ENCODE data around the gene TMPRSS12.

Gene TMPRSS12

DNA sequence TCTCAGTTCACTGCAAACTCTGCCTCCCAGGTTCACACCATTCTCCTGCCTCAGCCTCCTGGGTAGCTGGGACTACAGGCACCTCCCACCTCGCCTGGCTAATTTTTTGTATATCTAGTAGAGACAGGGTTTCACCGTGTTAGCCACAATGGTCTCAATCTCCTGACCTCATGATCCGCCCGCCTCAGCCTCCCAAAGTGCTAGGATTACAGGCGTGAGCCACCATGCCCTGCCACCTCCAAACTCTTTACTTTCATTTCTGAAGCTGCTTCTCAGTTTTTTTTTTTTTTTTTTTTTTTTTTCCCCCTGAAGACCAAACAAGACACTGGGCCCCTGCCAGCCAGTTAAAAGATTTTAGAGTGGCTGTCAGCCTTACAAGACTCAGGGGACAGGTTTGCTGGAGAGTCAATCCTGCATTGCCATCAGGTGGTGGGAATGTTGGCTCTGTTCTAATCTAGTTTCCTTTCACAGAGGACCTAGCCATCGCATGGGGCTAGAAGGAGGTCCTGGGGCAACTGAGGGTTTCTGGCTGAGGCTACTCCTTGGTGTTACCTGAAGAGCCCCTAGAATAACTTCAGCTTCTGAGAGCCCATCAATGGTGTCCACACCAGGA is 72.3 kb downstream of the TMPRSS12 start:
- H3K27ac ChIP-seq (ENCODE audit: low read depth, low read length), result no peak overlapping the region
- no peak overlapping the region for H3K4me3 ChIP-seq (ENCODE audit: low read depth, low read length)
- H3K27me3 ChIP-seq (ENCODE audit: control insufficient read depth, insufficient read depth, low read length), result no peaks in the 10 kb centered on the region
- no peaks in the 10 kb centered on the region for H3K4me1 ChIP-seq (ENCODE audit: control insufficient read depth, insufficient read depth, low read length)
- H3K9me3 ChIP-seq (ENCODE audit: control insufficient read depth, insufficient read depth, low read depth, low read length), result peaks cover 67% of the 10 kb centered on the region
- H3K9ac ChIP-seq (ENCODE audit: low read length), result no peak overlapping the region
- H3K36me3 ChIP-seq (ENCODE audit: control insufficient read depth, insufficient read depth, low read length), result no peaks in the 10 kb centered on the region

DNA sequence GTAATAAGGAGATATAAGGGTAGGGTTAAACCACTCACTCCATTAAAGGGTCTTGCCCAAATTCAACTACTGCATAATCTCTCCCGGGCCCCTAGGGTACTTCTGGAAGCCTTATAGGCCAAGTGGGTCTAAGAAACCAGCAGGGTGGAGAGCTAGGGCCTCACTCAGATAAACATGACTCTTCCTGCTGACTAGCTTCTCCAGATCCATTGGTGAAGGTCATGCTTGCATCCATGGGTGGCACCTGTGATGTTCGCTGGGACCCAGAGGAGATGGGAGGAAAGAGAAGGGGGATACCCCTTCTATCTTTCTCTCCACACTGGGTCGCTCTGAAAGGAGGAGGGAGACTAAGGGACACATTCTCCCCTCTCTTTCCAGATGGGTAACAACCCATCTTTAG is 73.6 kb downstream of the TMPRSS12 start:
- no peak overlapping the region for H3K27ac ChIP-seq (ENCODE audit: low read depth, low read length)
- no peaks in the 10 kb centered on the region for H3K4me1 ChIP-seq (ENCODE audit: control insufficient read depth, insufficient read depth, low read length)
- peaks cover 63% of the 10 kb centered on the region for H3K9me3 ChIP-seq (ENCODE audit: control insufficient read depth, insufficient read depth, low read depth, low read length)
- no peaks in the 10 kb centered on the region for H3K27me3 ChIP-seq (ENCODE audit: control insufficient read depth, insufficient read depth, low read length)
- no peak overlapping the region for H3K9ac ChIP-seq (ENCODE audit: low read length)
- H3K4me3 ChIP-seq (ENCODE audit: low read depth, low read length), result no peak overlapping the region
- no peaks in the 10 kb centered on the region for H3K36me3 ChIP-seq (ENCODE audit: control insufficient read depth, insufficient read depth, low read length)

DNA sequence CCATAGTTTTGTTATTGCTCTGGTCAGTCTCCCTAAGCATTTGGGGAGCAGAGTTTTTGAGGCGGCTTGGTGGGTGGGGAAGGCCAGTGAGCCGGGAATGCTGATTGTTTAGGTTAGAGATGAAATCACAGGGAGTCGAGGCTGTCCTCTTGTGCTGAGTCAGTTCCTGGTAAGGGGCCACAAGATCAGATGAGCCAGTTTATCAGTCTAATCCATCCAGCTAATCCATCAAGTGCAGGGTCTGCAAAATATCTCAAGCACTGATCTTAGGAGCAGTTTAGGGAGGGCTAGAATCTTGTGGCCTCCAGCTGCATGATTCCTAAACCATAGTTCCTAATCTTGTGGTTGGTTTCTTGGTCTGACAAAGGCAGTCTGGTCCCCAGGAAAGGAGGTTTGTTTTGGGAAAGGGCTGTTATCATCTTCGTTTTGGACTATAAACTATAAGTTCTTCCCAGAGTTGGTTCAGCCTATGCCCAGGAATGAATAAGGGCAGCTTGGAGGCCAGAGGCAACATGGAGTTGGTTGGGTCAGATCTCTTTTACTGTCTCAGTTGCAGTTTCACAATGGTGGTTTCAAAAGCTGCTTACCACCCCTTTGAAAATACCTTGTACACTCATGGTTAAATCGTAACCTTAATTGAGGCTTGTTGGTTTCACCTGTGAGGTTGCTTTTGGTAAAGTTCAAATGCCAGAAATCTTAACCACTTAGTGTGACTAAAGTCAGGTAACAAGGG is 76.0 kb downstream of the TMPRSS12 start:
- no peak overlapping the region for H3K27ac ChIP-seq (ENCODE audit: low read depth, low read length)
- H3K9ac ChIP-seq (ENCODE audit: low read length), result no peak overlapping the region
- peaks cover 41% of the 10 kb centered on the region for H3K9me3 ChIP-seq (ENCODE audit: control insufficient read depth, insufficient read depth, low read depth, low read length)
- no peaks in the 10 kb centered on the region for H3K36me3 ChIP-seq (ENCODE audit: control insufficient read depth, insufficient read depth, low read length)
- H3K4me1 ChIP-seq (ENCODE audit: control insufficient read depth, insufficient read depth, low read length), result peaks cover 19% of the 10 kb centered on the region
- H3K4me3 ChIP-seq (ENCODE audit: low read depth, low read length), result no peak overlapping the region
- no peaks in the 10 kb centered on the region for H3K27me3 ChIP-seq (ENCODE audit: control insufficient read depth, insufficient read depth, low read length)

DNA sequence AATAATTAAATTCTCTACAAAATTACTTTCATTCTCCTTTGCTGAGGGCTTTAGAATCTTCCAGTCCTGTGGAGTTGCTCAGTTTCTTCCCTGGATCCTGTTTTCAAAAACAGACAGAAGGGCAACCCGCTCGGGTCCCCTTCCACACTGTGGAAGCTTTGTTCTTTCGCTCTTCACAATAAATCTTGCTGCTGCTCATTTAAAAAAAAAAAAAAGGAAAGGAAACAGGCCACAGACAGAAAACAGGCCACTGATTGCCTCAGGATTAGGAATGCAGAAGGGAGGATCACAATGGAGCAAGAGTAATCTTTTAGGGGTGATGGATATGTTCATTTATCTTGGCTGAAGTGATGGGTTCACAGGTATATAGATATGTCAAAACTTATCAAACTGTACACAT is 80.1 kb downstream of the TMPRSS12 start:
- H3K4me1 ChIP-seq (ENCODE audit: control insufficient read depth, insufficient read depth, low read length), result peaks cover 42% of the 10 kb centered on the region
- no peaks in the 10 kb centered on the region for H3K36me3 ChIP-seq (ENCODE audit: control insufficient read depth, insufficient read depth, low read length)
- no peak overlapping the region for H3K9ac ChIP-seq (ENCODE audit: low read length)
- H3K27me3 ChIP-seq (ENCODE audit: control insufficient read depth, insufficient read depth, low read length), result no peaks in the 10 kb centered on the region
- 0 out of 2 replicates have a peak, but pooled peaks cover 4% of the 10 kb centered on the region for H3K9me3 ChIP-seq (ENCODE audit: control insufficient read depth, insufficient read depth, low read depth, low read length)
- H3K27ac ChIP-seq (ENCODE audit: low read depth, low read length), result 0 out of 2 replicates have a peak overlapping the region, but pooled peaks have one; percentile 59
- H3K4me3 ChIP-seq (ENCODE audit: low read depth, low read length), result no peak overlapping the region

DNA sequence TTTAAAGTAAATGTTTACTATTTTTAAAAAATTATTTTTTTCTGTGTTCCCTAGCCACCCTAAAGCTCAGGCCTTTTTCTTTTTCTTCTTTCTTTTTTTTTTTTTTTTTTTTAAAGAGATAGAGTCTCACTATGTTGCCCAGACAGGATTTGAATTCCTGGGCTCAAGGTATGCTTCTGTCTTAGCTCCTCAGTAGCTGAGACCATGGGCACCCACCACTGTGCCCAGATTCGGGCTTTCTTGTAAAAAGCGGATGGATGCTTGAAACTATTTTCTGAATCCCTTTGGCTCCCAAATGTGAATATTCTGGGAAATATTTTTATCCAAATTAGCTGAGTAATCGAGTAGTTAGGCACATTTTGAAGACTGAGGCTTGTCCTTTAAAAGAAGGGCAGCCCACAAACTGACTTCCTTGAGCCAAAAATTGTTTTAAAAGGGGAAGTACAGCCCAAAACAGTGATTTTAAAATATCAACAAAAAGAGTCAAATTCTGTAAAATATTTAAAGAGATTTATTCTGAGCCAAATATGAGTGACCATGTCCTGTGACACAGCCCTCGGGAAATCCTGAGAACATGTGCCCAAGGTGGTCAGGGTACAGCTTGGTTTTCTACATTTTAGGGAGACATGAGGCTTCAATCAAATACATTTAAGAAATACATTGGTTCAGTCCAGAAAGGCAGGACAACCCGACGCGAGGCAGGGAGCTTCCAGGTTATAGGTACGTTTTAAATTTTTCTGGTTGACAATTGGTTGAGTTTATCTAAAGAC is 80.8 kb downstream of the TMPRSS12 start:
- Histone ChIP-seq H3K27ac (ENCODE audit: low read depth, low read length) (peak overlapping the region; percentile 70; the same call in 1 of the 2 replicates), H3K27me3 (ENCODE audit: control insufficient read depth, insufficient read depth, low read length) (no peaks in the 10 kb centered on the region), H3K4me1 (ENCODE audit: control insufficient read depth, insufficient read depth, low read length) (peaks cover 48% of the 10 kb centered on the region), H3K4me3 (ENCODE audit: low read depth, low read length) (peak overlapping the region; percentile 48), H3K36me3 (ENCODE audit: control insufficient read depth, insufficient read depth, low read length) (no peaks in the 10 kb centered on the region), H3K9me3 (ENCODE audit: control insufficient read depth, insufficient read depth, low read depth, low read length) (no peaks in the 10 kb centered on the region), H3K9ac (ENCODE audit: low read length) (peak overlapping the region; percentile 49)

DNA sequence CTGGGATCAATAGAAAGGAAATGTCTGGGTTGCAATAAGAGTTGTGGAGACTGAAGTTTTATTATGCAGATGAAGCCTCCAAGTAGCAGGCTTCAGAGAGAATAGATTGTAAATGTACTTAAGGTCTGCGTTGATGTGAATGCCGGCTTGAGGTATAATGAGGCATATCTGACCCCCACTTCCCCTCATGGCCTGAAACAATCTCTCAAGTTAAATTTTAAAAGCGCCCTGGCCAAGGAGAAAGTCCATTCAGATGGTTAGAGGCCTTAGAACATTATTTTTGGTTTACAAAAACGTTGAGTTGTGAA is 81.4 kb downstream of the TMPRSS12 start:
- peaks cover 50% of the 10 kb centered on the region for H3K4me1 ChIP-seq (ENCODE audit: control insufficient read depth, insufficient read depth, low read length)
- no peaks in the 10 kb centered on the region for H3K9me3 ChIP-seq (ENCODE audit: control insufficient read depth, insufficient read depth, low read depth, low read length)
- peak overlapping the region; percentile 49 for H3K9ac ChIP-seq (ENCODE audit: low read length)
- H3K27ac ChIP-seq (ENCODE audit: low read depth, low read length), result no peak overlapping the region
- no peaks in the 10 kb centered on the region for H3K27me3 ChIP-seq (ENCODE audit: control insufficient read depth, insufficient read depth, low read length)
- no peaks in the 10 kb centered on the region for H3K36me3 ChIP-seq (ENCODE audit: control insufficient read depth, insufficient read depth, low read length)
- peak overlapping the region; percentile 48 for H3K4me3 ChIP-seq (ENCODE audit: low read depth, low read length)

DNA sequence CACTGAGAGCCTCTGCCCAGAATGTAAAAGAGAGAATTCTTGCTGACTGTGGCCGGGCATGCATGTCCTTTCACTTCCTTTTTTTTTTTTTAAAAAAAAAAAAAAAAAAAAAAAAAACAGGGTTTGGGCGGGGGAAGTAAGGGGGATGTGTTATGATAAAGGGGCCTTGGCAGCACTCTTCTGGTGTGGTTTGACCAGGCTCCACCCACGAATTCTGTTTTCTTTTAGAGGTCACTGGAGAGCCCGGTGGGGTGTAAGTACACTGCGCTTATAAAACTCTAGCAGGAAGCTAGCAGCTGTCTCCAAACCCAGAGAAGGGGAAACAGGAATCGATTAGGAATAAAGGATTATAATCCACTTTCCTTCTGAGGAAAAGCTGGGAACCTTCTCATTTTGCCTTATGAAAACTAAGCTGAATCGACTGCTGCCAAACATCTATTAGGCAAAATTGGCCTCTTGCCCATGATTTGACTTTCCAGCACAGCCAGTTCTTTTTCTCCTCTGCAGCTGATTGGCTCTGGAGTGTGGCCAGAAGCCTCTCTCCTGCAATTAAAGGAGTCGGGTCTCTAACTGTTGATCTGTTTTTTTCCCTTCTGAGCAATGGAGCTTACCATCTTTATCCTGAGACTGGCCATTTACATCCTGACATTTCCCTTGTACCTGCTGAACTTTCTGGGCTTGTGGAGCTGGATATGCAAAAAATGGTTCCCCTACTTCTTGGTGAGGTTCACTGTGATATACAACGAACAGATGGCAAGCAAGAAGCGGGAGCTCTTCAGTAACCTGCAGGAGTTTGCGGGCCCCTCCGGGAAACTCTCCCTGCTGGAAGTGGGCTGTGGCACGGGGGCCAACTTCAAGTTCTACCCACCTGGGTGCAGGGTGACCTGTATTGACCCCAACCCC is 82.0 kb downstream of the TMPRSS12 start:
- Histone ChIP-seq H3K27ac (ENCODE audit: low read depth, low read length) (0 out of 2 replicates have a peak overlapping the region, but pooled peaks have one; percentile 25), H3K4me1 (ENCODE audit: control insufficient read depth, insufficient read depth, low read length) (peaks cover 50% of the 10 kb centered on the region), H3K4me3 (ENCODE audit: low read depth, low read length) (peak overlapping the region; percentile 48)

DNA sequence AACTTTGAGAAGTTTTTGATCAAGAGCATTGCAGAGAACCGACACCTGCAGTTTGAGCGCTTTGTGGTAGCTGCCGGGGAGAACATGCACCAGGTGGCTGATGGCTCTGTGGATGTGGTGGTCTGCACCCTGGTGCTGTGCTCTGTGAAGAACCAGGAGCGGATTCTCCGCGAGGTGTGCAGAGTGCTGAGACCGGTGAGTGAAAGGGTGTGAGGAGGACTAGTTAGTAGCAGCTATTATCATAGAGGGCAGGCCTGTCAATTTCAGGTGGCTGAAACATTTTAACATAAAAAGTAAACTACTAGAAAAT is 82.6 kb downstream of the TMPRSS12 start:
- no peaks in the 10 kb centered on the region for H3K27me3 ChIP-seq (ENCODE audit: control insufficient read depth, insufficient read depth, low read length)
- H3K9me3 ChIP-seq (ENCODE audit: control insufficient read depth, insufficient read depth, low read depth, low read length), result no peaks in the 10 kb centered on the region
- peak overlapping the region; percentile 48 for H3K4me3 ChIP-seq (ENCODE audit: low read depth, low read length)
- no peaks in the 10 kb centered on the region for H3K36me3 ChIP-seq (ENCODE audit: control insufficient read depth, insufficient read depth, low read length)
- no peak overlapping the region for H3K27ac ChIP-seq (ENCODE audit: low read depth, low read length)
- H3K4me1 ChIP-seq (ENCODE audit: control insufficient read depth, insufficient read depth, low read length), result peaks cover 50% of the 10 kb centered on the region
- no peak overlapping the region for H3K9ac ChIP-seq (ENCODE audit: low read length)

More for the DNA sequence above, 82.0 kb downstream of the TMPRSS12 start:
- Histone ChIP-seq H3K27me3 (ENCODE audit: control insufficient read depth, insufficient read depth, low read length) (no peaks in the 10 kb centered on the region), H3K9ac (ENCODE audit: low read length) (peak overlapping the region; percentile 49), H3K9me3 (ENCODE audit: control insufficient read depth, insufficient read depth, low read depth, low read length) (no peaks in the 10 kb centered on the region), H3K36me3 (ENCODE audit: control insufficient read depth, insufficient read depth, low read length) (no peaks in the 10 kb centered on the region)

DNA sequence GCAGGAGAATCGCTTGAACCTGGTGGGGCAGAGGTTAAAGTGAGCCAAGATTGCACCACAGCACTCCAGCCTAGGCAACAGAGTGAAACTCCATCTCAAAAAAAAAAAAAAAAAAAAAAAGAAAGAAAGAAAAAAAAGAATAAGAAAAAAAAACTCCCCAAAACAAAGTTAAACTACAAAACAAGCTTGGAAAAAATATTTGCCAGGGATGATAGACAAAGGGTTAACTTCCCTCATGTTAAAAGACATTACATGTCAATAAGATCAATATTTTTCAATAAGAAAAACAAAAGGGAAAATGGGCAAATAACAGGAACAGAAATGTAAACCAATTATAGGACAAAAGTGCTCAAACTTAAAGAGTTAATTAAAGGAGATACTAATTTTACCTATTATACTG is 83.2 kb downstream of the TMPRSS12 start:
- H3K9me3 ChIP-seq (ENCODE audit: control insufficient read depth, insufficient read depth, low read depth, low read length), result no peaks in the 10 kb centered on the region
- H3K27me3 ChIP-seq (ENCODE audit: control insufficient read depth, insufficient read depth, low read length), result no peaks in the 10 kb centered on the region
- no peak overlapping the region for H3K27ac ChIP-seq (ENCODE audit: low read depth, low read length)
- peak overlapping the region; percentile 48 for H3K4me3 ChIP-seq (ENCODE audit: low read depth, low read length)
- H3K4me1 ChIP-seq (ENCODE audit: control insufficient read depth, insufficient read depth, low read length), result peaks cover 50% of the 10 kb centered on the region
- H3K9ac ChIP-seq (ENCODE audit: low read length), result no peak overlapping the region
- no peaks in the 10 kb centered on the region for H3K36me3 ChIP-seq (ENCODE audit: control insufficient read depth, insufficient read depth, low read length)

DNA sequence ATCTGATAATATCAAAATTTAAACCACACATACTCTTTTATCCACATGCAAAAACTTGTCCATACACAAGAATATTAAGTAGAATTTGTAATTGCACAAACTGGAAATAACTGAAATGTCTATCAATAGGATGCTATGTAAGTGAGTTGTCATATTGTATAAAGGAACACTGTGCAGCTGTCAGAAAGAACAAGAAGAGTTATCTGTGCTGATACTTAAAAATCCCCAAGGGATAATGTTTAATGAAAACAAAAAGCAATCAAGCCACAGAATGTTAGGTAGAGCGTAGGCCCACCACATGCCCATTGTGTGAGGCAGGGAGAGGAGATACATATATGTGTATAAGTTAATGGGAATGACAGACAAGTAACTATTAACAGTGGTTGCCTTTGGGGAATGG is 83.7 kb downstream of the TMPRSS12 start:
- Histone ChIP-seq H3K36me3 (ENCODE audit: control insufficient read depth, insufficient read depth, low read length) (no peaks in the 10 kb centered on the region), H3K9ac (ENCODE audit: low read length) (no peak overlapping the region), H3K9me3 (ENCODE audit: control insufficient read depth, insufficient read depth, low read depth, low read length) (no peaks in the 10 kb centered on the region), H3K4me1 (ENCODE audit: control insufficient read depth, insufficient read depth, low read length) (peaks cover 50% of the 10 kb centered on the region), H3K27me3 (ENCODE audit: control insufficient read depth, insufficient read depth, low read length) (no peaks in the 10 kb centered on the region), H3K4me3 (ENCODE audit: low read depth, low read length) (peak overlapping the region; percentile 34), H3K27ac (ENCODE audit: low read depth, low read length) (no peak overlapping the region)
